ENCODE results near the gene AGPAT4.
A peak's percentile ranks its signal among the peaks of the same experiment; 100 is the strongest.

Gene AGPAT4

GRCh38 chr6:161255518-161255917, 18.3 kb downstream of the AGPAT4 start:
- no peak for DNase-seq (ENCODE audit: low read depth in 2 of 2)

GRCh38 chr6:161254464-161255253, 19.2 kb downstream of the AGPAT4 start:
- DNase-seq (ENCODE audit: low read depth in 2 of 2), result no peak

GRCh38 chr6:161254126-161254463, 19.8 kb downstream of the AGPAT4 start:
- DNase-seq (ENCODE audit: low read depth in 2 of 2), result no peak

GRCh38 chr6:161251345-161251744, 22.5 kb downstream of the AGPAT4 start:
- no peak for DNase-seq (ENCODE audit: low read depth in 2 of 2)

- no peak for DNase-seq (ENCODE audit: low read depth in 2 of 2)
These were observed 24.5 kb downstream of the AGPAT4 start for GRCh38 chr6:161249327-161249726.

GRCh38 chr6:161246725-161247124, 27.1 kb downstream of the AGPAT4 start:
- DNase-seq (ENCODE audit: low read depth in 2 of 2), result no peak

- DNase-seq (ENCODE audit: low read depth in 2 of 2), result no peak
These were observed 28.5 kb downstream of the AGPAT4 start for GRCh38 chr6:161245363-161245762.

- DNase-seq (ENCODE audit: low read depth in 2 of 2), result no peak
These were observed 29.1 kb downstream of the AGPAT4 start for GRCh38 chr6:161244725-161245124.

- peak; percentile 31 to 43 for DNase-seq (ENCODE audit: low read depth in 2 of 2)
These were observed 30.8 kb downstream of the AGPAT4 start for GRCh38 chr6:161242779-161243693.

- peak in 1 of 2 donors; percentile 11 for DNase-seq (ENCODE audit: low read depth in 2 of 2)
These were observed 31.7 kb downstream of the AGPAT4 start for GRCh38 chr6:161242113-161242512.

- DNase-seq (ENCODE audit: low read depth in 2 of 2), result no peak
These were observed 34.9 kb downstream of the AGPAT4 start for GRCh38 chr6:161239001-161239400.

- no peak for DNase-seq (ENCODE audit: low read depth in 2 of 2)
These were observed 35.4 kb downstream of the AGPAT4 start for GRCh38 chr6:161238500-161238899.

GRCh38 chr6:161238081-161238480, 35.8 kb downstream of the AGPAT4 start:
- DNase-seq (ENCODE audit: low read depth in 2 of 2), result no peak

GRCh38 chr6:161237176-161237575, 36.7 kb downstream of the AGPAT4 start:
- no peak for DNase-seq (ENCODE audit: low read depth in 2 of 2)

GRCh38 chr6:161235776-161236633, 37.9 kb downstream of the AGPAT4 start:
- no peak for DNase-seq (ENCODE audit: low read depth in 2 of 2)

GRCh38 chr6:161233986-161234661, 39.7 kb downstream of the AGPAT4 start:
- DNase-seq (ENCODE audit: low read depth in 2 of 2), result no peak

GRCh38 chr6:161232467-161232866, 41.4 kb downstream of the AGPAT4 start:
- DNase-seq (ENCODE audit: low read depth in 2 of 2), result no peak

- no peak for DNase-seq (ENCODE audit: low read depth in 2 of 2)
These were observed 41.9 kb downstream of the AGPAT4 start for GRCh38 chr6:161232010-161232409.

- no peak for DNase-seq (ENCODE audit: low read depth in 2 of 2)
These were observed 43.5 kb downstream of the AGPAT4 start for GRCh38 chr6:161230339-161230738.

- no peak for DNase-seq (ENCODE audit: low read depth in 2 of 2)
These were observed 44.8 kb downstream of the AGPAT4 start for GRCh38 chr6:161228921-161229591.

- no peak for DNase-seq (ENCODE audit: low read depth in 2 of 2)
These were observed 45.8 kb downstream of the AGPAT4 start for GRCh38 chr6:161228096-161228495.

Measured in stimulated activated CD8-positive, alpha-beta memory T cell treated with anti-CD3 and anti-CD28 coated beads, Interleukin-15, amount 100 ng/mL, for 4 hours (primary cell).